Measurements from ENCODE around the gene MYL5.

- TF ChIP-seq CTCF (IDR thresholded peaks at IDR 0.05), result no peak
- no peak for TF ChIP-seq CBX8 (IDR thresholded peaks at IDR 0.05)
- TF ChIP-seq REST (IDR thresholded peaks at IDR 0.05), result no peak
- no peak for TF ChIP-seq RFX5 (IDR thresholded peaks at IDR 0.05)
- no peak for TF ChIP-seq NFE2L2 (conservative IDR thresholded peaks at IDR 0.05; ENCODE audit: low read length)
- TF ChIP-seq POLR2A (IDR thresholded peaks at IDR 0.05; ENCODE audit: low read length), result no peak
- TF ChIP-seq JUN (IDR thresholded peaks at IDR 0.05), result no peak
- TF ChIP-seq MYC (IDR thresholded peaks at IDR 0.05; ENCODE audit: borderline replicate concordance, low read length), result no peak
- no peak for TF ChIP-seq EP300 (IDR thresholded peaks at IDR 0.05)
- no peak for TF ChIP-seq PBX3 (IDR thresholded peaks at IDR 0.05)
- no peak for TF ChIP-seq BHLHE40 (IDR thresholded peaks at IDR 0.05; ENCODE audit: low read depth, low read length)
- TF ChIP-seq ZSCAN20 (CRISPR knock-in tag; IDR thresholded peaks at IDR 0.05), result no peak
- TF ChIP-seq SREBF2 (IDR thresholded peaks at IDR 0.05), result no peak
- no peak for TF ChIP-seq ELK1 (IDR thresholded peaks at IDR 0.05; ENCODE audit: low read depth, low read length)
Observed at GRCh38 chr4:725391-726234, 51.3 kb downstream of the MYL5 start.
